ENCODE results near the gene DENND1C.

The DENND1C gene

DNA sequence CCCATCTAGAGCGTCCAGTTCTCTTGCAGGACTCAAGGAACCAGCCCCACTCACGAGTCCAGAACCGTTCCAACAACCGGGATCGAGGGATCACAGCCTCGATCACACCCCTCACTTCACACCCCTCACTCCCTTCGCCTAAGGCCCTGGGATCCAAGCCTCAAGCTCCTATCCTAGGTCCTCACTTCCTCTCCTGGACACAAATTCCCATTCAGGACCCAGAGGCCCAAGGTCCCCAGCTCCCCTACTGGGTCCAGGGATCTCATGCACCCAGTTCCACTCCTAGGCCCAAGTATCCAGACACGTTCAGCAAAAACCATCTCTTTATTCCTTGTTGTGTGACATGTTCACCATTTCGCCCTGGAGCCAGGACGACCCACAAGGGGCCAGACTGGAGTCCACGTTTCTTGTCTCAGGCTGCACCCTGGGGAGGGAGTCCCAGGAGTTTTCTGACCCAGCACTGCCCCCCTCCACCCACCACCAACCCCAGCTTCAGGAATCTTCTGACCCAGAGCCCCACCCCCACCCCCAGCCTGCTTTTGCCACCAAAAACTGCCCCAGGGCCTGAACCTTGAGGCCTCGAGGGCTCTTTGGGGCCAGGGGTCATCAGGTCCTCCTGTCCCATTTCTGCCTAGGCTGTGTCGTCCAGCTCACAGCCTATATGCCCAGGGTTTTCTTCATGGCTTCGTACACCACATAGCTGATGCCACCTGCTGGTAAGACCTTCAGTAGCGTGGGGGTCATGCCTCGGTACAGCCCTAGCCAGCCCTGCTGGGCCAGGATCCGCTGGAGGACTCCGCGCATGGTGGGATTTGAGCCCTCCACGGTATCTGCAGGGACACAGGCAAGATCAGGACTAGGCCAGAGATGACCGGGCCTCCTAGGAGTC, 55.6 kb downstream of the DENND1C start:
- no peak for DNase-seq (ENCODE audit: low read depth in 1 of 2, low spot score in 1 of 2)

GRCh38 chr19:6424939-6425731, 56.5 kb downstream of the DENND1C start:
- DNase-seq (ENCODE audit: low read depth in 1 of 2, low spot score in 1 of 2) = peak; percentile 93 to 99

- DNase-seq (ENCODE audit: low read depth in 1 of 2, low spot score in 1 of 2) = no peak
Measured at GRCh38 chr19:6424195-6424938, 57.2 kb downstream of the DENND1C start, which contains the start of gene KHSRP. KHSRP (minus strand) TSS chr19:6424811; CDS start chr19:6424701, 110 bp downstream.

DNA sequence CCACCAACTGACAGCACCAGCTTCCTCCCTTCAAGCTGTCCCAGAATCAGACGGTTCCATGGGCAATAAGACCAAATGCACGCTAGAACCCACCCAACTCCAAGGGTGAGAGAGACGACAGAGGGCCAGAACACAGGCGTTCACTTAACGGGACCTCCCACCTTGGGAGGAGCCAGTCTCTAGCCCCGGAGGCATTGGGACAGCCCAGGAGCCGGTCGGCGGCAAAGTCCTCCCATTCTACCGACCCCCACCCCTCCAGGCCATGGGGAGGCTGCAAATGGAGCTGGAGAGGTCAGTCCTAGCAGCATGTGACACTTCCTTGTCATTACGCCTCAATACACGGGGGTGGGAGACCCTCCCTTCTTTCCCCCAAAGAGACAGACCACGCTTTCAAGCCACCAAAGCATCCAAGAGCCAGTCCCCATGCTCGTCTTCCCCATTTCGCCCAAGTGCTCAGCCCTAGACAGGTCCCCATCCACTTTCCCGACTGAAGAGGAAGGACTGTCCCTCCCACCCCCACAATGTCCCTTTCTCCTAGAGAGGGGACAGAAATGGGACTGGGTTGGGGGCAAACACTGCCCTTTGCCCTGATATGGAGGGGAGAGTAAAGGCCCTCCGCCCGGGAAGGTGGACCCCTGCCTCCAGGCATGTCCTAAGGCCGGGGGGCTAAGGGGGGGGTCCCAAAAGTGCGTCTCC, 57.9 kb downstream of the DENND1C start:
- peak in 1 of 2 donors; percentile 32 for DNase-seq (ENCODE audit: low read depth in 1 of 2, low spot score in 1 of 2)

GRCh38 chr19:6421075-6422014, 60.2 kb downstream of the DENND1C start:
- no peak for DNase-seq (ENCODE audit: low read depth in 1 of 2, low spot score in 1 of 2)

DNA sequence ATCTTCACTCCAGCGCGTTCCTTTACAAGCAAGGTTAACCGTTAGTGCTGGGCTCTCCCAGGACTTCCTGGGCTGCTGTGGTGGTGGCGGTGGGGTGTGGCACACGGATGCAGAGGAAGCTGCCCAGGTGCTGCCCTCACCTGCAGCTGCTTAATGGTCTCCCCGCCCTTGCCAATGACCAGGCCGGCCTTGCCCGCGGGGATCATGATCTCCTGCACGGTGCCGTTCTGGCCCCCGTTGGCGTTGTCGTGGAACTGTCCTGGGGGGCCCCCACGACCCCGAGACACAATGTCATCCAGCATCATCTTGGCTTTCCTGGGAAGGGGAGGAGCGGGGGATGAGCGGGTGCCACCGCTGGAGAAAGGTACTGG, 63.0 kb downstream of the DENND1C start:
- DNase-seq (ENCODE audit: low read depth in 1 of 2, low spot score in 1 of 2) = no peak

- no peak for DNase-seq (ENCODE audit: low read depth in 1 of 2, low spot score in 1 of 2)
Measured at GRCh38 chr19:6417713-6418561, 63.6 kb downstream of the DENND1C start.
